ENCODE measurements around the gene CALM3. TPM values are rescaled to one million over a fixed set of nuclear protein-coding genes. Genes with fewer than 3 reads are reported as not detected.
A peak's percentile ranks its signal among the peaks of the same experiment; 100 is the strongest.

Gene CALM3
- polyA plus RNA-seq, 1 donor (not counting 4 experiments of a cell fraction or from before 2014, with no cell fraction given): 411 TPM

DNA sequence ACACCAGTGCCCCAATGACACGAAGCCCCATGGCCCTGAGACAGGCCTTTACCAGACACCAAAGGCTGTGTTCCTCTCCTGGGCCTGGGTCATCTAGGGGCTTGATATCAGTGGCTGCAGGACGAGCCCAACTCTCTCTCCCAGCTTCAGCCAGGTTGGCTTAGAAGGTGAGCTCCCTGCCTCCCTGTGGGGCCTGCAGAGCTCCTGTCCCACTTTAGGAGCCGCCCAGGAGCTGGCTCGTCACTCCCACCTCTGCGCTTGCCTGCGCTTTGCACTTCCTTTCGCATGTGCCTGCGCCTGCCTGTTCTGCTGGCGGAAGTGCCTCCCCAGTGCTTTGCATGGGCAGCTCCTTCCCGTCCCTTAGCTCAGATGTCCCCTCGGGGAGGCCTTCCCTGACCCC, 4.9 kb downstream of the CALM3 start:
- DNase-seq (ENCODE audit: low read depth, low spot score): no peak
- H3K9me1 ChIP-seq (ENCODE audit: control insufficient read depth, extremely low read depth, insufficient read depth, low read length): no peaks in the 10 kb centered on the region
- H3K4me3 ChIP-seq (ENCODE audit: control insufficient read depth in 2 of 3, extremely low read depth in 1 of 3, insufficient read depth in 2 of 3, low read depth in 1 of 3, low read length in 3 of 3): no peak overlapping the region
- no peak overlapping the region for H3K27ac ChIP-seq (ENCODE audit: control insufficient read depth, insufficient read depth, low read length)
- H2AFZ ChIP-seq (ENCODE audit: control insufficient read depth, low read length): no peak overlapping the region
- H3K4me1 ChIP-seq (ENCODE audit: control insufficient read depth, extremely low read depth, insufficient read depth, low read length): peaks cover 28% of the 10 kb centered on the region
- H3K4me2 ChIP-seq (ENCODE audit: control insufficient read depth, extremely low read depth, insufficient read depth, low read depth, low read length): no peak overlapping the region
- H4K20me1 ChIP-seq (ENCODE audit: control insufficient read depth, extremely low read depth, insufficient read depth, low read length): peaks cover 22% of the 10 kb centered on the region
- H3K36me3 ChIP-seq (ENCODE audit: control insufficient read depth in 2 of 2, extremely low read depth in 1 of 2, insufficient read depth in 2 of 2, low read length in 2 of 2): peaks cover 47 to 62% of the 10 kb centered on the region in 2 experiments
- H3K9ac ChIP-seq (ENCODE audit: control insufficient read depth, extremely low read depth, insufficient read depth, low read length): peak overlapping the region; percentile 6
- dilution Hi-C loops (cut with MboI; ENCODE audit: extremely low pct_ligation_motif_present, low sequenced_read_pairs): no loop called here
- FAIRE-seq: no peak
- H3K79me2 ChIP-seq (ENCODE audit: control insufficient read depth, insufficient read depth, low read length): peaks cover 64% of the 10 kb centered on the region
- H3K27me3 ChIP-seq (ENCODE audit: control insufficient read depth, extremely low read depth, insufficient read depth, low read length): no peaks in the 10 kb centered on the region
- H3K9me3 ChIP-seq (ENCODE audit: control insufficient read depth, low read depth, low read length): no peaks in the 10 kb centered on the region
- no peak for TF ChIP-seq EZH2 (IDR thresholded peaks at IDR 0.05; ENCODE audit: low read length)
- TF ChIP-seq, protein P1, sequence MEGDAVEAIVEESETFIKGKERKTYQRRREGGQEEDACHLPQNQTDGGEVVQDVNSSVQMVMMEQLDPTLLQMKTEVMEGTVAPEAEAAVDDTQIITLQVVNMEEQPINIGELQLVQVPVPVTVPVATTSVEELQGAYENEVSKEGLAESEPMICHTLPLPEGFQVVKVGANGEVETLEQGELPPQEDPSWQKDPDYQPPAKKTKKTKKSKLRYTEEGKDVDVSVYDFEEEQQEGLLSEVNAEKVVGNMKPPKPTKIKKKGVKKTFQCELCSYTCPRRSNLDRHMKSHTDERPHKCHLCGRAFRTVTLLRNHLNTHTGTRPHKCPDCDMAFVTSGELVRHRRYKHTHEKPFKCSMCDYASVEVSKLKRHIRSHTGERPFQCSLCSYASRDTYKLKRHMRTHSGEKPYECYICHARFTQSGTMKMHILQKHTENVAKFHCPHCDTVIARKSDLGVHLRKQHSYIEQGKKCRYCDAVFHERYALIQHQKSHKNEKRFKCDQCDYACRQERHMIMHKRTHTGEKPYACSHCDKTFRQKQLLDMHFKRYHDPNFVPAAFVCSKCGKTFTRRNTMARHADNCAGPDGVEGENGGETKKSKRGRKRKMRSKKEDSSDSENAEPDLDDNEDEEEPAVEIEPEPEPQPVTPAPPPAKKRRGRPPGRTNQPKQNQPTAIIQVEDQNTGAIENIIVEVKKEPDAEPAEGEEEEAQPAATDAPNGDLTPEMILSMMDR (optimal IDR thresholded peaks at IDR 0.05 in 1 of 3, IDR thresholded peaks at IDR 0.05 in 1 of 3, conservative IDR thresholded peaks at IDR 0.05 in 1 of 3; ENCODE audit: extremely low read depth in 1 of 3, insufficient read depth in 2 of 3, low read length in 3 of 3): no peak

DNA sequence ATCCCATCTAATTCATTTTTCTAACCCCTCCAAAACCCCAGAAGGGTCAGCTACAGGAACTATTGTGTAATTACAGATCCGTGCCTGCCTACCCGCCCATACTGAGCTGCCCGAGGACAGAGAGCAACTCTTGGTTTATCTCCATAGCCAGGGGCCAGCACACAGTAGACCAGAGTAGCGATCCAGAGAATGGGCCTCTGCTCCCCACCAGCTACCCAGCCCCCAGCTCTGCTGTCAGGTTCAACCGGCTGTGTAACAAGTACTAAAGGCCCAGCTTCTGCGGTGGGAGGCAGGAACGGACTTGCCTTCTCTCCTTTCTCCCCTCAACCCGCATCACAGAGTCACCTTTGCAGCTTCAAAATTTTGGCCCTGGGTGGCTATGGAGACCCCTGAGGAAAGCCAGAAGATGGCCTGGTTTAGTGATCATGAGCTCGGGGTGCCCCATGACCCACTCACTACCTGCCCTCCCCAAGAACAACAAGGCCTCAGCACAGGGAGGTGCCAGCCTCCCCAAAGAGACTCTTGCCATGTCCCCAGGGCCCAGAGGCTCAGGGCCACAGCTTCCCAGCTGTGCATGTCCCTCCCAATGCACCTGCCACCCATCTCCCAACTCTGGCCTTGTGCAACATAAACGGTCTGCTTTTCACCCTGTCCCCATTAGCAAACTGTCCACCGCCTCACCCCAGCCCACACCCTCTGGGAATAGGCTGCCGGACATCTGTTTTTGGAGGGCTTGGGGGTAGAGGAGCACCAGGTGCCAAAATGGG, 5.7 kb downstream of the CALM3 start:
- DNase-seq (ENCODE audit: low read depth, low spot score) (no peak), FAIRE-seq (no peak)
- Histone ChIP-seq H3K27me3 (ENCODE audit: control insufficient read depth, extremely low read depth, insufficient read depth, low read length) (no peaks in the 10 kb centered on the region), H3K9me1 (ENCODE audit: control insufficient read depth, extremely low read depth, insufficient read depth, low read length) (no peaks in the 10 kb centered on the region), H4K20me1 (ENCODE audit: control insufficient read depth, extremely low read depth, insufficient read depth, low read length) (peaks cover 22% of the 10 kb centered on the region), H3K4me1 (ENCODE audit: control insufficient read depth, extremely low read depth, insufficient read depth, low read length) (peaks cover 28% of the 10 kb centered on the region), H3K9me3 (ENCODE audit: control insufficient read depth, low read depth, low read length) (no peaks in the 10 kb centered on the region), H3K4me3 (ENCODE audit: control insufficient read depth in 2 of 3, extremely low read depth in 1 of 3, insufficient read depth in 2 of 3, low read depth in 1 of 3, low read length in 3 of 3) (peak overlapping the region in 1 of 3 experiments; percentile 29), H3K9ac (ENCODE audit: control insufficient read depth, extremely low read depth, insufficient read depth, low read length) (no peak overlapping the region), H3K36me3 (ENCODE audit: control insufficient read depth in 2 of 2, extremely low read depth in 1 of 2, insufficient read depth in 2 of 2, low read length in 2 of 2) (peaks cover 47 to 62% of the 10 kb centered on the region in 2 experiments), H2AFZ (ENCODE audit: control insufficient read depth, low read length) (no peak overlapping the region), H3K4me2 (ENCODE audit: control insufficient read depth, extremely low read depth, insufficient read depth, low read depth, low read length) (peak overlapping the region; percentile 10), H3K27ac (ENCODE audit: control insufficient read depth, insufficient read depth, low read length) (no peak overlapping the region), H3K79me2 (ENCODE audit: control insufficient read depth, insufficient read depth, low read length) (peaks cover 57% of the 10 kb centered on the region)
- dilution Hi-C loops (cut with MboI; ENCODE audit: extremely low pct_ligation_motif_present, low sequenced_read_pairs): no loop called here
- TF ChIP-seq, protein P1 (optimal IDR thresholded peaks at IDR 0.05 in 1 of 3, IDR thresholded peaks at IDR 0.05 in 1 of 3, conservative IDR thresholded peaks at IDR 0.05 in 1 of 3; ENCODE audit: extremely low read depth in 1 of 3, insufficient read depth in 2 of 3, low read length in 3 of 3): no peak
- TF ChIP-seq EZH2 (IDR thresholded peaks at IDR 0.05; ENCODE audit: low read length): no peak
